GM18499 (cell line): ENCODE data around the gene ZNF516.
"Not testable (repeated sequence)": the region's sequence is repeated elsewhere in the genome, so short reads cannot be mapped to it uniquely, and the experiment has no call there.

Source experiments
- ATAC-seq: cut with Tn5 transposase; IDR thresholded peaks from one replicate; pipeline ENCODE4 v1.9.1; 2021; ENCODE audit warnings: moderate number of reproducible peaks; ENCODE audit not compliant: insufficient read depth, unreplicated experiment

ZNF516 gene

GRCh38 chr18:76495006-76495370 lies at the start of gene ZNF516:
Gene ZNF516 (minus strand): TSS chr18:76495242. CDS start chr18:76443054, 52,188 bp downstream.
- no peak for ATAC-seq

- no peak for ATAC-seq
These were observed 43.8 kb upstream of the ZNF516 start for GRCh38 chr18:76538846-76539245.

- ATAC-seq, result no peak
These were observed 42.6 kb upstream of the ZNF516 start for GRCh38 chr18:76537621-76538020.

- ATAC-seq, result not testable (repeated sequence)
These were observed 41.6 kb upstream of the ZNF516 start for GRCh38 chr18:76536593-76536992.

- ATAC-seq, result no peak
These were observed 37.8 kb upstream of the ZNF516 start for GRCh38 chr18:76532875-76533274.

- ATAC-seq, result no peak
These were observed 35.8 kb upstream of the ZNF516 start for GRCh38 chr18:76530846-76531245.

- no peak for ATAC-seq
These were observed 35.3 kb upstream of the ZNF516 start for GRCh38 chr18:76530391-76530790.

GRCh38 chr18:76529433-76529811 lies 34.4 kb upstream of the ZNF516 start:
- ATAC-seq, result no peak

- ATAC-seq, result no peak
These were observed 33.7 kb upstream of the ZNF516 start for GRCh38 chr18:76528477-76529432.

- ATAC-seq, result no peak
These were observed 30.9 kb upstream of the ZNF516 start for GRCh38 chr18:76525911-76526310.

- no peak for ATAC-seq
These were observed 30.1 kb upstream of the ZNF516 start for GRCh38 chr18:76524900-76525698.

- ATAC-seq, result no peak
These were observed 29.4 kb upstream of the ZNF516 start for GRCh38 chr18:76524477-76524876.

GRCh38 chr18:76522551-76522950 lies 27.5 kb upstream of the ZNF516 start:
- no peak for ATAC-seq

- no peak for ATAC-seq
These were observed 27.1 kb upstream of the ZNF516 start for GRCh38 chr18:76522122-76522503.

- no peak for ATAC-seq
These were observed 26.5 kb upstream of the ZNF516 start for GRCh38 chr18:76521417-76522121.

GRCh38 chr18:76518860-76519538 lies 24.0 kb upstream of the ZNF516 start:
- ATAC-seq, result no peak

GRCh38 chr18:76518123-76518859 lies 23.2 kb upstream of the ZNF516 start:
- ATAC-seq, result no peak

GRCh38 chr18:76515576-76515975 lies 20.5 kb upstream of the ZNF516 start:
- no peak for ATAC-seq

- no peak for ATAC-seq
These were observed 19.5 kb upstream of the ZNF516 start for GRCh38 chr18:76514573-76514972.
